Stimulated activated CD8-positive, alpha-beta memory T cell treated with anti-CD3 and anti-CD28 coated beads, Interleukin-12 subunit alpha, Interleukin-12 subunit beta, amount 100 ng/mL, for 24 hours (primary cell): ENCODE data around the gene EYA3.

ENCODE experiments used
- DNase-seq: peaks from one replicate; pipeline ENCODE4 v3.0.0-alpha.2; 2020; ENCODE audit errors: extremely low read depth

EYA3 gene

DNA sequence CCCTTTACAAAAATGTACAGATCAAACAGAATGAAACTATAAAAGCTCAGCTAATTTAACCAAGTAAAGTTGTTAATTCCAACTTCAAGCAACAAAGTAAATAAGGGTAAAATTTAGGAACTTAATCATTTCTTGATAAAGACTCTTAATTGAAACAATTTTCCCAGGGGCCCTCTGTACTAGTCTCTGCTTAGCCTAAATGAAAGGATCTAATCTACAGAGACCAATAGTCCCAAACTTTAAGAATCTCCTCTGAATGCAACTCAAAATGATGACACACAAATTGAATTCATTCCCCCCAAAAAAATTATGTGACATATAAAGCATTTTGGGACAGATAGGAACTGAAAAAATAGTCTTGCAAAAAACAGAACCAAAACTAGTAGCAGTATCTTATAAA, 16.6 kb downstream of the EYA3 start:
- DNase-seq, result no peak

GRCh38 chr1:28070725-28071593, 17.5 kb downstream of the EYA3 start:
- no peak for DNase-seq

GRCh38 chr1:28067523-28068090, 20.8 kb downstream of the EYA3 start:
- DNase-seq, result no peak

DNA sequence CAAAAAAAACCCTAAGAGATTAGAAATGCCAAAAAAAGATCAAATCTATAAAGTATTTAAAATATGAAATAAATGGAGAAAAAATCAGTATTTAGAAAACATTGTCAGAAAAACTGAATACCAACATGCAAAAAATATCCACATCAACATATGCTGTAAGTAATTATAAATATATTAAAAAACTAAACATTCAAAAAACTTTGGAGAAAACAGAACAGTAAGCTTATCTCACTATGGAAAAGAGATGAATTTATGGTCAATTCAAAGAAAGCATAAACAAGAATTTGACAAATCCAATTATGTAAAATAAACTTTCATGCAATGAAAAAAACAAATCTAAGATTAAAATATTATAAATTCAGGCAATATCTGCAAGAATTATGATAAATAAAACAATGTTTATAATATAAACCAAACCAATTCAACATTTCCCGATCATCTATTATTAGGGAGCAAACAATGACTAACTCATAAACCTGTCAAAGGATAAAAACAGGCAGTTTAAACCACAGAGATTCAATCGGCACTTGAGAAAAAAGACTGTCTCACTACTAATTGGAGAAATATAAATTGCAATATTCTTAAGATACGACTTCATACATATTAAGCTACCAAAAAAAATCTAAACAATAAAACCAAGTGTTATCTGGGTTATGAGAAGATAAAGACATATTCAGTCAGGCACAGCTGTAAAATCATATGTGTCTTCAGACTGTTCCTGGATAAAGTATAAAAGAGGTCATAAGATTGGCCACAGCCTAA, 21.8 kb downstream of the EYA3 start:
- no peak for DNase-seq

DNA sequence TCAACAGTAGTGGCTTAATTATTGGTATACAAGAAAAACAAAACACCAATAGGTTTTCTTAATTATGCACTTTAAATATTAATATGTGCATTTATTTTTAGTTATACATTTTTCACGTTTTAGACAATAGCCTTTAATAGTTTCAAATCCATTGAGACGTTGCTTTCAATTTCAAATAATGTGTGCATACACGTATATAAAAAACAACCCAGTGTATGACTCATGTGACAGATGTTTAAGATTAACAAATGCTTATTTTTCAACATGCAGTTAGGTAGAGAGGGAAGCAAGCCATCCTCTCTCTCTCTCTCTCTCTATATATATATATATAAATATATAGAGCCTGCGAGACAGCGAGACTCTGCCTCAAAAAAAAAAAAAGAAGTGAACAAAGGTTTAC, 24.3 kb downstream of the EYA3 start:
- DNase-seq, result no peak

GRCh38 chr1:28062806-28063205, 25.6 kb downstream of the EYA3 start:
- no peak for DNase-seq

GRCh38 chr1:28058971-28059878, 29.2 kb downstream of the EYA3 start:
- DNase-seq, result no peak

- no peak for DNase-seq
Observed at GRCh38 chr1:28058168-28058567, 30.2 kb downstream of the EYA3 start.

DNA sequence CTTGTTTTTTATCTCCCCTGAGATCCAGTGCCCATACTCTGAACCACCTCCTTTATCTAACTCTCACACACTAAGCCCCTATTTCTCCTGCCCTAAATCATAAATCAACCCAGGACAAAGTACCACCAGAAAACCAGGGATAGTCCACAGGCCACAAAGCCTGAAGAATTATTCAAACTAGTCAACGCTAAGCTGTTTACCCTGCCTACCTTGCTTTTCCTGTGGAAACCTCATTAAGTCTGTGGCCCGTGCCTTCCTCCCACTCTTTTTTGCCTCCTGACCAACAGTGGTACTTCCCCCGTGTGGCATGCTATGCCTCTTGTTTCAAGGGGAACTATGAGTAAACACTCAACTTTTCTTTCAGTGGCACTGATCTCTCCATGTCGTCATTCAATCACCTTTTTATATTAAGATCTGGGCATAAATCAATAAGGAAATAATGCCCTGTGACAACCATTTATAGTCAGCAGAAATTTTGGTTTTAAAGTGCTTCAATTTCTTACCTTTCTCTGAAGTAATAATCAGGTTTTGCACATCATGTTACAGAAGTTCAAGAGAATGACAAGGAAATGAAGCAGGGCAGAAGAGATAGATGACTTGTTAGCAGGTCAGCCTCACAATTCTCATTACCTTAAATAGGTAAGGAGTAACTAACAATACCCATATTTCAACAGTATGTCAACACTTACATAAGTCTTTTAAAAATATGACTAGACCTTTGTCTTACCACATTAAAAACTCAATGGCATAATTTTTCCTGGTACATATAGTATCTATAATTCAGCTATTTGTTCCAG, 32.1 kb downstream of the EYA3 start:
- DNase-seq, result peak; percentile 30

GRCh38 chr1:28050776-28051175, 37.6 kb downstream of the EYA3 start:
- no peak for DNase-seq

DNA sequence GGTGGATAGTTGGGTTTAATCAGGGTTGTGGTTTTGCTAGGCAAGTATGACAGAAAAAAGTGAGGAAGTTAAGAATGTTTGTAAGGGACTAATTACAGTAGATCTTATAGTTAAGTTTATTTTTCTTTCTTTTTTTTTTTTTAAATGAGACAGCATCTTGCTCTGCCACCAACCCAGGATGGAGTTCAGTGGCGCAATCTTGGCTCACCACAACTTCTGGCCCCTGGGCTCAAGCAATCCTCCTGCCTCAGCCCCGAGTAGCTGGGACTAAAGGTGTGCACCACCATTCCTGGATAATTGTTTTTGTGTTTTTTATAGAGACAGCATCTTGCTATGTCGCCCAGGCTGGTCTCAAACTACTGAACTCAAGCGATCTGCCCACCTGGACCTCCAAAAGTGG, 41.7 kb downstream of the EYA3 start:
- no peak for DNase-seq

DNA sequence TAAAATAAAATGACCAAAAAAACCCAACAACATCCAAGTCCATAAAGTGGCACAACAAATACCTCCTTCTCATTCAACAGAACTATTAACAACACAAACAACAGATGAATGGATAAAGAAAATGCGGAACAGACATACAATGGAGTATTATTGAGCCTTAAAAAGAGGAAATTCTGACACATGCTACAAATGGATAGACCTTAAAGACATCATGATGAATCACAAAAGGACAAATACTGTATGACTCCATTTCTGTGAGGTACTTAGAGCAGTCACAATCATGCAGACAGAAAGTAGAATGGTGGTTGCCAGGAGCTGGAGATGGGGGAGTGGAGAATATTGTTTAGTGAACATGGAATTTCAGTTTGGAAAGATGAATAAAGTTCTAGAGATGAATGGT, 42.6 kb downstream of the EYA3 start:
- DNase-seq, result no peak

GRCh38 chr1:28044399-28044798, 44.0 kb downstream of the EYA3 start:
- no peak for DNase-seq

DNA sequence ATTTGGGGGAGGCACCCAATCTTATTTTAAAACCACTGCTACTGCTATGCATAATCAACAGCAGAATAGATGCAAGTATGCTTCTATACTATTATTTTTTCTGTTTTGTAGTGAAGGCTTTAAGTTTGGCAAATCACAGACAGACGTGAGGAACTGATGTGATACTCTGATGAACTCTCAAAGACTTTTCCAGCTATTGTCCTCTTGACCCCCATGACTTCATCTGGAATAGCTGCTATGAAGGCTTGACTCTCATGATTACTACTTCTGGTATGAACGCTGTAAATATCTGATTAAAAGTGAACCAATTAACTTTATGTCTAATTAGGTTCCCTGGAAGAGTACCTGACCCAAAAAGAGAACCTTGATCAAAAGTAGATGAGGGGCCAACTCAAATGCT, 49.1 kb downstream of the EYA3 start:
- DNase-seq, result no peak

GRCh38 chr1:28037946-28038345, 50.5 kb downstream of the EYA3 start:
- DNase-seq, result no peak

DNA sequence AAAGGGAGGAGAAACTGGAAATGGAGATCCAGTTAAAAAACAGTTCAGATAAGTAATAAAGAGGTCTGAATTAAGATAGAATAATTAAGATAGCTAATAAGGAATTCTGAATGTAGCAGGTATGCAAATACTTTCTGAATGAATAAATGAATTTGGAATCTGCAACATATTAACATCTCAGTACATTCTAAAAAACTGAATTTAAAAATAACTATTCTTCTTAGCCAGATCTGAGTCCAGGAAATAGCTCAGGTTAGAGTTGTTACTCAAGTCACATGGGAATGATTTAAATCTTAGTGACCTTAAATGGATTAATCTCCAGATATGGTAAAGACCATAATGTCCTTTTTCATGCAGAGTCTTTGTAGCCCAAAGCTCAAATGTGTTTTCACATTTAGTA, 51.2 kb downstream of the EYA3 start:
- no peak for DNase-seq

DNA sequence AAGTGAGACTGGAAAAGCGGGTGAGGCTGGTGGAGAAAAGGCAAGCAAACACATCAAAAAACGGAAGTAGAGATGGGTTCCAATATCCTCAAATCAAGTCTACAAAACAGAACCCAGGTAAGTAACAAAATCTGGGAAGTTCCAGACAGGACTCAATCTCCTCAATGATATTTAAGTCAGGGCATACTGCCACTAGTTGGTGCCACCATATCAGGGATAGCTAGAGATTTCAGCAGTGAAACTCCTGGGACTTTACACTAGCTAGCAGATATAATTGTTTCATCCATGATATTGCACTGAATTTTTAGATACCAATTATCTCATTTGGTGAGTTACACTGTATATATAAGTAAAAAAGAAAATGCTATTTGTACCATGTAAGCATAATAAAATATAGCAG, 52.0 kb downstream of the EYA3 start:
- no peak for DNase-seq

DNA sequence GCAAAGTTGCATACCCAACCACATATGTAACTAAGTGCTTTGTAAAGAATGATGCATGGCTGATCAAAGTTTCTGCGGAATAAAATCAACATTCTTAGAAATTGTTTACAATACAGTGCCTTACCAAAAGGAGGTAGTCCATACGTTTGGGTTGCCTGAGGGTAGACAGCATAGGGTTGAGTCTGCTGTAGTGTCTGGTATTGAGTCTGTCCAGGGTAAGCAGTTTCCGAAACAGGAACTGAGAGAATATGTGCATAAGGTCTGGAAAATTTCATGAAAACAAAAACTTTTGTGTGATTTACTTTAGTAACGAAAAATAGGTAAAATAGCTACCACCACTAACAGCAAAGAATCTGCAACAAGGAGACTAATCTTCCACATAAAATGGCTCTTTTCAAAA, 53.0 kb downstream of the EYA3 start:
- DNase-seq, result no peak

DNA sequence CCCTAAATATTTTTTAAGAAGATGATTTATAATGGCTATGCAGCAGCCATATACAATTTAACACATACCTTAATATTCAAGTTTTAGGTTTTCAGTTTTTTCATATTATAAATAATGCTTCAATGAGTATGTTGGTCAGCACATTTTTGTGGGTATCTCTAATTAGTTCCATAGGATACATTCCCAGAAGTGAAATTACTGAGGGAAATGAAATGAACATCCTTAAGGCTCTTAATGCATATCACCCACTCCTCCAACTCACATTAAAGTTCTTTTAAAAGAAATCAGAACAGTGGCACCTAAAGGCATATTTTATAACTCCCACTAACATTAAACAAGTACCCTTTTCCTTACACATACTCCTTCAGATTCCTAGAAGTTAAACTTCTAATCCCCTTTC, 56.1 kb downstream of the EYA3 start:
- DNase-seq, result no peak

GRCh38 chr1:28031173-28031572, 57.2 kb downstream of the EYA3 start:
- DNase-seq, result no peak
